Measurements from ENCODE around the gene OLFM2.

DNA sequence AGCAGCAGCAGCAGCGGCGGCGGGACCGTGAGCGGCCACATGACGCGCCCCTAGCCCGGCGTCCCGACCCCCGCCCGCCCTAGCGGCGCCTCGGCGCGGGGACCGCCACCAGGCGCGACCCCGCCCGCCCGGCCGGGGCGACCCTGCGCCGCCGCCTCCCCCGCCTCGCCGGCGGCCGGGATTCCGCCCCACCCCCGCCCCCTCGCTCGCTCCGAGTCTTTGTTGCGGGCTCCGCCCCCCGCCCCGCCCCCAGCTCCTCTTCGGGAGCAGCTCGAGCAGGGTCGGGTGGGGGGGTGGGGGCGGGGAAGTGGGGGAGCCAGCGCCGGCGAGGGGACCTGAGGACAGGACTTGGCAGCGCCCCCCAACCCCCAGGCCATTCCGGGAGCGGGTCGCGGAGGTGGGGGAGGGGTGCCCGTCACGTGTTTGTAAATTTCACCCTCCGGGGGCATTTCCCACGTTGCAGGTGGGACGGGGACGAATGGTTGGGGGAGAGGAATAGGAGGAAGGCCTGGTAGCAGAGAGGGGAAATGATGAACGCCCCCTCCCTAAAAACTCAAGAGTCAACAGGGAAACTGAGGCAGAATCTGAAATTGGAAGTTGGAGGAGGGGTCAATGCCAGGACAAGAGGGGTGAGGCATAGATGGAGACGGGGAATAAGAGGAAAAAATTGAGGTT lies at the start of gene OLFM2:
- TF ChIP-seq, protein P1, sequence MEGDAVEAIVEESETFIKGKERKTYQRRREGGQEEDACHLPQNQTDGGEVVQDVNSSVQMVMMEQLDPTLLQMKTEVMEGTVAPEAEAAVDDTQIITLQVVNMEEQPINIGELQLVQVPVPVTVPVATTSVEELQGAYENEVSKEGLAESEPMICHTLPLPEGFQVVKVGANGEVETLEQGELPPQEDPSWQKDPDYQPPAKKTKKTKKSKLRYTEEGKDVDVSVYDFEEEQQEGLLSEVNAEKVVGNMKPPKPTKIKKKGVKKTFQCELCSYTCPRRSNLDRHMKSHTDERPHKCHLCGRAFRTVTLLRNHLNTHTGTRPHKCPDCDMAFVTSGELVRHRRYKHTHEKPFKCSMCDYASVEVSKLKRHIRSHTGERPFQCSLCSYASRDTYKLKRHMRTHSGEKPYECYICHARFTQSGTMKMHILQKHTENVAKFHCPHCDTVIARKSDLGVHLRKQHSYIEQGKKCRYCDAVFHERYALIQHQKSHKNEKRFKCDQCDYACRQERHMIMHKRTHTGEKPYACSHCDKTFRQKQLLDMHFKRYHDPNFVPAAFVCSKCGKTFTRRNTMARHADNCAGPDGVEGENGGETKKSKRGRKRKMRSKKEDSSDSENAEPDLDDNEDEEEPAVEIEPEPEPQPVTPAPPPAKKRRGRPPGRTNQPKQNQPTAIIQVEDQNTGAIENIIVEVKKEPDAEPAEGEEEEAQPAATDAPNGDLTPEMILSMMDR (IDR thresholded peaks at IDR 0.05): no peak
- TF ChIP-seq SIN3A (IDR thresholded peaks at IDR 0.05; ENCODE audit: borderline replicate concordance, insufficient read depth, low read depth, low read length) (no peak), TCF7L2 (IDR thresholded peaks at IDR 0.05; ENCODE audit: low read depth, low read length) (no peak)
